Measurements from ENCODE around the gene SREK1.
"Not testable (repeated sequence)": the region's sequence is repeated elsewhere in the genome, so short reads cannot be mapped to it uniquely, and the experiment has no call there.

The SREK1 gene

DNA sequence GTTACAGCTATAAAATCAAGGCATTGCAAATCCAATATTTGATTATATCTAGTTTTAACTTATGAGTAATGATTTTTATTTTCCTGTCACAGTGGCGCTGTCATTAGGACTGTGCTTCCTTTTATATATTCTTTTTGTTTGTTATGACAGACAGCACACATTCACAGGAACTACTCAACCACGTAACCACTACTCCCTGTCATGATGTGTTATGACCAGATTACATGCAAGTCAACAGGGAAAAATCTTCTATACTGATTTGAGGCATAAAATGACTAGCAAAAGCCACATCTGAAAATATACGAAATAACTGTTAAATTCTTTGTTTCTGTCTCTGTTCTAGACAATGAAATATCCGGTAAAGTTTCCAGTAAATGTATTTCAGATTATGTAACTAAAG, 25.4 kb downstream of the SREK1 start:
- DNase-seq: peak; percentile 2

DNA sequence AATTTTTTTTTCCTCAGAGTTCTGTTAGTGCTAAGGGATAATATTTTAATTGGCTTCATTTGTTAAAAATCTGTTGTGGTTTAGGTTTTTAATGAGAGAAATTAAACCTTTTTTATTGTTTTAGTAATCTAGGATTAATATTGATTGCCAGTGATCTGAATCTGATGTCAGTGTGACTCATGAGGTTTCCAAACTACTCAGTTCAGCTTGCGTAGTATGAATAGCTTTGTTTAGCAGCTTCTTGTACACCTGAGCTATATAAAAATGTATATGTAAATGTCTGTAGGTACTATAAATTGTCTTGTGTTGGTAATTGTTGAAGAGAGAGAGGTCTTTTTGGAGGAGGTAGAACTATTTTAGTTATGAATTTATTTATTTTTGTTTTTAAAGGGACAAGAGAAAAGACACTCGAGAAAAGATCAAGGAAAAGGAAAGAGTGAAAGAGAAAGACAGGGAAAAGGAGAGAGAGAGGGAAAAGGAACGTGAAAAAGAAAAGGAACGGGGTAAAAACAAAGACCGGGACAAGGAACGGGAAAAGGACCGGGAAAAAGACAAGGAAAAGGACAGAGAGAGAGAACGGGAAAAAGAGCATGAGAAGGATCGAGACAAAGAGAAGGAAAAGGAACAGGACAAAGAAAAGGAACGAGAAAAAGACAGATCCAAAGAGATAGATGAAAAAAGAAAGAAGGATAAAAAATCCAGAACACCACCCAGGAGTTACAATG, 26.3 kb downstream of the SREK1 start:
- no peak for DNase-seq

DNA sequence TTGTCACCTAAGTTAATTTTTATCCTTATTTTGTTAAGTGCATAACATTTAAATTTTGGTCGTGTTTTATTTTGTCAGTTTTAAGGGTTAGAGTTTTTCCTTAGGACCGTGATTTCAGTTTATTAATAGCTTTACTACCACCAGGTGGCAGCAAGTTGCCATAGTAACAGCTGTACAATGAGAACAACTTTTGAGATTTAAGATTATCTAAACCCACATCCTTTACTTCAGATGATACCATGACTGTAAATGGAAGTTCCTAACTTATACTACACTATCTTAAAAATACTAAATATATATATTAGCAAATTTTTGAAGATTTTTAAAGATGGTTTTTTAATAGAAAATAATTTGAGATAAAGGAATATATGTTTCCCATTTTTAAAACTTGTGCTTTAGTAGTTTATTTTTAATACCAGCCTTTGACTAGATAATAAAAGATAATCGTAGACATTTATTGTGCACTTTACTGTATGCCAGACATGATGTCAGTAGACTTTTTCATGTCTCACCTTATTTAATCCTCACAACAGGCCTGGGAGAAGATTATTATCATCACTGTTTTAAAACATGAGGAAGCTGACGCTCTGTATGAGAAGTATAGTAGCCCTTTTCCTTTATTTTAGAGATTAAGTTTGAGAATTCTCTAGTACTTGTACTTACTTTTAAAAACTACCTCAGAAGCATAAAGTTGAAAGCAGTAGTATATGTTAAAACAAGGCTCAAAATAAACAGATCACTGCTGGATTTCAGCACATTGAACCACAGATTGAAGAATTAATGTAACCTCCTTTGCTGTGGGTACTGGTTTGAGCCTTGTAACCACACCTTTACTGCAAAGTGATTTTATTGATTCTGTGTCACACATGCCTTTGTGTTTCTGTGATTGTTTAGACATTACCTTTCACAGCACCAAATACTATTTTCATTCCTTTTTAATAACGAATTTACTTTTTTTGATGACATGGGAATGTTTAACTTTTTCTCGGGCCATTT, 27.5 kb downstream of the SREK1 start:
- peak; percentile 21 for DNase-seq

GRCh38 chr5:66174338-66174737, 30.2 kb downstream of the SREK1 start:
- no peak for DNase-seq

DNA sequence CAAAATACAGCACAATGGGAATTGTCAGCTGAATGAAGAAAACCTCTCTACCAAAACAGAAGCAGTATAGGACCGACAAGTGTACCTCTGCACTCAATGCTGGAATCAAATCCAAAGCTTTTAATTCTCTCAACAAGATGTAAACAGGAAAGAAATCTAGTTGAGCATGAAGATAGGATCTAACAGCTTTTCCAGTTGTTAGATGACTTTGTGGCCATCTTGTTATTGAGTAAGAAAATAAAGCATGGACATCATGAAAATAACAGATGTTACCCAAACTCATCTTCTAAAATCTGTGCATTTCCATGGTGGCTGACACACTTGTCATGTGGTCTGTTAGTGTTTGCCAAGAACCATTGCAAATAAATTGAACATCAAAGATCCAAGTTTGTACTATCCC, 34.7 kb downstream of the SREK1 start:
- DNase-seq: no peak

DNA sequence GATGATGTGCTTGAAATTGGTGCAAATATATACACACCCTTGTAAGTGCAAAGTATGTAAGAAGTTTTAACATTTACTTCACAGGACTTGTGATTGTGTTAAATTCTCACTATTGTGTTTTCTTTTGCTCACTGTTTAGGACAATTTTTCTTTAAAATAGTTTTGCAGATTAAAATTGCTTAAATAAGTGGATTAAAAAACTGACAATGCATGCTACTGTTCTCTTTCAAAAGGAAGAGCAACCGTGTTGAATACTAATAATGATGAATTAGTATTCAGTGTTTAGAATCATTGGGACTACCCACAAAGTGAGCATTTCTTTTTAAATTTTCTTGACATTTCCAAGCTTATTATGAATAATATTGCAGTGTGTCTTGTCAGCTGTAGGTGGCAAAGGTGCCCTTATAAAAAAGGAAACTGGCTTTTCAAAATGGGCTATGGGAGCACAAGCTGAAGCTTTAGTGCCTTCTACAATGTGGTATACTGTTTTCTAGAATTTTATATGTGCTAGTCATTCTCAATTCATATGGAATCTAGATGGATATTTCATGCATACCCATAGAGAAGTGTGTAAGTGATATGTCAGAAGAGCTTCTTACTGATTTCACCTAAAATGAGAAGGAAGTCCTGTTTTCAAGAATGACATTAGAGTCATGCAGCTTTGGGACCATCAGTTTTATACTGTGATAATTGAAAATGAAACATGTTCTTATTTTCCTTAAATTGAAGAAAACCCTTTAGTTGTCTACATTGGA, 35.4 kb downstream of the SREK1 start:
- DNase-seq: no peak

DNA sequence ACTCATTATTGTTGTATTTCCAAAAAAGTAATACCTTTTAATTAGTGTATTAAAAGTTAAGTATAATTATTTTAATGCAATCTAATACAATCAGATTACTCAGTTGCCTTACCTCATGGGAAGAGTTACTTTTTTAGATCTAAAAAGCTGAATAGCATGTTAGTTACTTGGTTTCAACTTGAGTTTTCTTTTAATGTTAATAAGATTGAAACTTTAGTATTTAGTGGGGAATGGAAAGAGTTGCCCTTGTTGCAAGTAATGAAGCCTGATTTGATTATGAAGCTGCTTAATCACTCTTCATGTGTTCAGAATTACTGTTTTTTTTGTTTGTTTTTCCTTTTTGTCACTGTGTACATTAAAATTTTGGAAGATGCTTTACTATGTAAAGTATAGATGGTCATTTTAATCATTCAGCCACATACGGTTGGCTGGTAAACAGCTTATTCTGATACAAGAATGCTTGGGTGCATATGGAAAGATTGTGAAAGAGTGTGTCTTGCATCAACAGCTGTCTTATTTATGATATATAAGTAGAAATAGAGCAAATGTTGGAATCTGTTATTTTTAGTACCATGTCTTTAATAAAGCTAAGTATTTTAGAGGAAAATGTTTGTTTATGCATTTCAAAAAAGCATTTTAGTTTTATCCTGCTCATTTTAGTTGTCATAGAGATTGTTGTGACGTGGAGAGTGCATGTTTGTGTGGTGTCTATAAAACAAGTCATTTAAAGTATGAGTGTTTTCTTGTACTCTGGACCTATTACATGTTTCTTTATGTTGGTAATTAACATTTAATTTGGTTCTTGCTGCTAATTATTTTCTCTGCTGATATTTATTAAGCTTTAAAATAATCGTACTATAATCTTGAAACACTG, 36.4 kb downstream of the SREK1 start:
- no peak for DNase-seq

GRCh38 chr5:66186108-66186507, 42.0 kb downstream of the SREK1 start:
- no peak for DNase-seq

DNA sequence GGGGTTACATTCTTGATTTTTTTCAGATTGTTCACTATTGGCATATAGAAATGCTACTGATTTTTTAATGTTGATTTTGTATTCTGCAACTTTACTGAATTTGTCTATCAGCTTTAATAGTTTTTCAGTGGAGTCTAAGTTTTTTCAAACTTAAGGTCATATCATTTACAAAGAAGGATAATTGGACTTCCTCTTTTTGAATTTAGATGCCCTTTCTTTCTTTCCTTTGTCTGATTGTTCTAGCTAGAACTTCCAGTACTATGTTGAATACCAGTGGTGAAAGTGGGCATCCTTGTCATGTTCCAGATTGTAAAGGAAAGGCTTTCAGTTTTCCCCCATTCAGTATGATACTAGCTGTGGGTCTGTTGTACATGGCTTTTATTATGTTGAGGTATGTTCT, 49.3 kb downstream of the SREK1 start:
- no peak for DNase-seq

GRCh38 chr5:66197764-66198405, 53.8 kb downstream of the SREK1 start:
- no peak for DNase-seq

- DNase-seq: no peak
Measured at GRCh38 chr5:66198837-66199236, 54.7 kb downstream of the SREK1 start.

- no peak for DNase-seq
Measured at GRCh38 chr5:66203531-66203930, 59.4 kb downstream of the SREK1 start.

DNA sequence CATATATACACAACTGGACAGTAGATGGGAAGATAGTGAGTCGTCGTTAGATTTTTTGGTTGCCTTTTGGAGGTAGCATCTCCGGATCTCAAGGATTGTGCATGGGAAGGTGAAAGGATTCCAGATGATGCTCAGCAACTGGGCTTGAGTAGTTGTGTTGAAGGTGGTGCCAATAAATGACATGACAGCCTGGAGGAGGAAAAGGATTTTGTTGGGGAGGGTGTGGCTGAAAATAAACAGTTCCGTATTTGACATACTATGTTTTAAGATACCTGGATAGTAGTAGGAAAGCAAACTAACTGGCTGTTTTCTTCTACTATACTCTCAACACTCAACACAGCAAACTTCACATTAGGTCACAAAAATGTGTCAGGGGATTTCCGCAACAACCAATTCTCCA, 62.4 kb downstream of the SREK1 start:
- no peak for DNase-seq

DNA sequence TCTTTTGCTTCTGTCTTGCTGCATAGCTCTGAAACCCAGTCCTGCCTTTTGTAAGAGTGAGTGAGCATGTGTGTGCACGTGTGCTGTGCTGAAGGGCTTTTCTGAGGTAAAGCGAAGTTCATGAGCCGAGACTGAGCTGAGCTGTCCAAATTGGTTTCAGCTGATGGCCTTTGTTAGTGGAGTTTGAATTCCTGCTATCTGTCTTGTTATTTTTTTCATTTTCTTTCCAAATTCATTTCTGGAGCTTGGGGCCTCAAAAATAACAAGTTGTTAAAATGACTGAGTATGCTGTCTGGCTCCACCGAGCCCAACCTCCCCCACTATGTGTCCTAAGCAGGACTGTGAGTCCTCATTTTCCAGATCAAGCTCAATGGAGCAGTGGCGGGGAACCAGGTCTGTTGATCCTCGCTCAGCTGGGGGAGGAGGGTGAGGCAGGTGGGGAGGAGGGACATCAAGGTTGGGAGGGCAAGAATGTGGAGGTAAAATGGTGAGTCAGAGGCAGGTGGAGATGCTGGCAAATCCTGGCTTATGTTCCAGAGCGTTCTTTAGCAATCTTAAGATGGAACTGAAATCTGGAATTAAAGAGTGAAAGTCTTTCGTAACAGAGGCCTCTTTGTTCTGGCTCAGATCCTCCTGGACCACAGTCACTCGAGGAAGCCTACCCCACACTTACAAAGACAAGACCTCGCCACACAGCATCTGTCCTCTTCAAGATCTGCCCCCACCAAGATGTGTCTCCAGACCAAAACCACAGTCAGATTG, 63.9 kb downstream of the SREK1 start:
- DNase-seq: no peak

DNA sequence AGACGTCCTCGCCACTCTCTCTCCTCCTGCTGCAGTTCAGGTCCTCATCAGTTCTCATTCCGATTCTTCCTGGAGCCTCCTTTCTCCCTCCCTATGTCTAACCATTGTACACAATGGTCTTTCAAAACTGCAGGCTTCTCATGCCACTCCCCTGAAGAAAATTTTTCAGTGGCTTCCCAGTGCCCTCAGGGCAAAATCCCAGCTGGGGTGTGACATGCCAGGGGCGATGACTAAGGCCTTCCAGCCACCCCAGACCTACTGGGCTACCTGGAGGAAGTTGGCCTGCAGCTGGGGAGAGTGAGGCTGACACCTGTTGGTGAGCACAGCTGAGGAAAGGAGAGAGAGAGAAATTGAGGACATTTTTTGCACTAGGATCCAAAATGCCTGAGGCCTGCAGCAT, 65.2 kb downstream of the SREK1 start:
- DNase-seq: no peak

GRCh38 chr5:66209794-66210193, 65.7 kb downstream of the SREK1 start:
- no peak for DNase-seq

GRCh38 chr5:66213533-66213932, 69.4 kb downstream of the SREK1 start:
- no peak for DNase-seq

- no peak for DNase-seq
Measured at GRCh38 chr5:66222455-66222854, 78.4 kb downstream of the SREK1 start.

DNA sequence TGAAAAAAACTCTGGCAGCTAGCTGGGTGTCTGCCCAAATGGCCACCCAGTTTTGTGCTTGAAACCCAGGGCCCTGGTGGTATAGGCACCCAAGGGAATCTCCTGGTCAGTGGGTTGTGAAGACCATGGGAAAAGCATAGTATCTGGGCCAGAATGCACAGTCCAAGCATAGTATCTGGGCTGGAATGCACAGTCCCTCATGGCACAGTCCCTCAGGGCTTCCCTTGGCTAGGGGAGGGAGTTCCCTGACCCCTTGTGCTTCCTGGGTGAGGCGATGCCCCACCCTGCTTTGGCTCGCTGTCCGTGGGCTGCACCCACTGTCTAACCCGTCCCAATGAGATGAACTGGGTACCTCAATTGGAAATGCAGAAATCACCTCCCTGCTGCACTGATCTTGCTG, 78.8 kb downstream of the SREK1 start:
- not testable (repeated sequence) for DNase-seq

DNA sequence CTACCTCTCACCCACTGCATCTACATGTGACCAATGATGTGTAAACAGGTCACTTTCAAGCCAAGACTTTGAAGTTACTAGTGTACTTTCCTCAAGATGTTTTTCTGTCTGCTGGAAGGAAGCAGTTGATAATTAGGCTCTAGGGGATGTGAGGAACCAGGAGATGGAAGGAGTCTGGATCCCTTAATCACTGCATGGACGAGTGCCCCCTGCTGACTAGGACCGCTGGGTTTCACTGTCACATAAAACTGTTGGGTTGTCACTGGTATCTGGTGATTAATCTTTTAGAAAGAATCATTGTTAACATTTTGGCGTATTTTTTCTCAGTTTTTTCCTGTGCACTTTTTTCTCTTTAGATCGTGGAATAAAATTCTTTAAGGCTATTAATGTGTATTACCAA, 79.5 kb downstream of the SREK1 start:
- DNase-seq: no peak

GRCh38 chr5:66224274-66224673, 80.2 kb downstream of the SREK1 start:
- DNase-seq: no peak
